HEK293 (cell line): ENCODE measurements around the gene GPI.

Experiments used
- CTCF ChIA-PET: fragments of 350-600 bp; formaldehyde crosslinking; extraction: SDS; loops from one replicate; lab custom pipeline; 2021; ENCODE audit warnings: antibody characterized with exemption; lab: Yijun Ruan, JAX
- POLR2A ChIA-PET: fragments of 300-600 bp; formaldehyde crosslinking; extraction: SDS; loops from one replicate; lab custom pipeline; 2020; ENCODE audit warnings: antibody characterized with exemption, inconsistent platforms; lab: Yijun Ruan, JAX
- H3K27ac ChIP-seq: fragments of 200-500 bp; sonication (Bioruptor generic); 2 replicates; pipeline ENCODE4 v1.5.1; 2014; ENCODE audit warnings: low read depth, low read length, control low read depth, inconsistent platforms; ENCODE audit errors: extremely low read depth
- H3K36me3 ChIP-seq, 2 experiments: fragments of 200-500 bp in 1 of 2; sonication (Bioruptor generic) in 1 of 2; 1 replicate in 1 of 2; 2 replicates in 1 of 2; pipeline ENCODE4 v1.5.1; 2014 to 2017; ENCODE audit warnings: inconsistent platforms in 2 of 2, low read length in 2 of 2; ENCODE audit not compliant: control insufficient read depth in 2 of 2, insufficient read depth in 1 of 2
- H3K4me1 ChIP-seq: fragments of 200-500 bp; sonication (Bioruptor generic); 2 replicates; pipeline ENCODE4 v1.5.1; 2014; ENCODE audit warnings: mild to moderate bottlenecking, low read length, inconsistent platforms; ENCODE audit not compliant: control insufficient read depth, insufficient read depth
- H3K4me3 ChIP-seq: 2 replicates; pipeline ENCODE4 v1.5.1; 2011; ENCODE audit warnings: low read depth, mild to moderate bottlenecking, control low read depth, low read length, moderate library complexity
- H3K9me3 ChIP-seq: fragments of 200-500 bp; sonication (Bioruptor generic); 2 replicates; pipeline ENCODE4 v1.5.1; 2014; ENCODE audit warnings: low read depth, low read length, inconsistent platforms; ENCODE audit not compliant: control insufficient read depth, insufficient read depth
- HOXA7 ChIP-seq: sonication (generic); formaldehyde crosslinking; IDR thresholded peaks from 2 replicates; pipeline ENCODE4 v1.8.1; 2022; ENCODE audit warnings: missing genetic modification reagents, borderline replicate concordance
- PRDM1 ChIP-seq: fragments of 450-650 bp; formaldehyde crosslinking; IDR thresholded peaks from 2 replicates; pipeline ENCODE4; 2016; ENCODE audit warnings: missing biosample characterization, missing genetic modification characterization
- RBAK ChIP-seq: fragments of 450-650 bp; formaldehyde crosslinking; IDR thresholded peaks from 2 replicates; pipeline ENCODE4 v1.5.1; 2016; ENCODE audit warnings: missing biosample characterization, missing genetic modification characterization
- SP3 ChIP-seq: fragments of 450-650 bp; formaldehyde crosslinking; IDR thresholded peaks from 2 replicates; pipeline ENCODE4 v1.5.1; 2016; ENCODE audit warnings: missing biosample characterization, missing genetic modification characterization
- TRIM28 ChIP-seq: IDR thresholded peaks from 2 replicates; pipeline ENCODE4 v1.6.1; 2011; ENCODE audit warnings: low read length, control low read depth, borderline replicate concordance
- ZBTB17 ChIP-seq: fragments of 450-650 bp; formaldehyde crosslinking; IDR thresholded peaks from 2 replicates; pipeline ENCODE4 v1.5.1; 2016; ENCODE audit warnings: missing biosample characterization, missing genetic modification characterization
- ZBTB8A ChIP-seq: fragments of 450-650 bp; formaldehyde crosslinking; IDR thresholded peaks from 2 replicates; pipeline ENCODE4 v1.5.1; 2016; ENCODE audit warnings: missing biosample characterization, missing genetic modification characterization
- ZNF112 ChIP-seq: fragments of 450-650 bp; formaldehyde crosslinking; IDR thresholded peaks from 2 replicates; pipeline ENCODE4 v1.5.0; 2017; ENCODE audit warnings: missing biosample characterization, missing genetic modification characterization
- ZNF133 ChIP-seq: fragments of 450-650 bp; formaldehyde crosslinking; IDR thresholded peaks from 2 replicates; pipeline ENCODE4 v1.5.1; 2016; ENCODE audit warnings: missing biosample characterization, missing genetic modification characterization
- ZNF138 ChIP-seq: fragments of 450-650 bp; formaldehyde crosslinking; IDR thresholded peaks from 2 replicates; pipeline ENCODE4 v1.5.1; 2016; ENCODE audit warnings: missing biosample characterization, missing genetic modification characterization, borderline replicate concordance
- ZNF184 ChIP-seq: fragments of 450-650 bp; IDR thresholded peaks from 2 replicates; pipeline ENCODE4 v1.5.1; 2018; ENCODE audit warnings: missing biosample characterization, mild to moderate bottlenecking, missing genetic modification characterization
- ZNF292 ChIP-seq: fragments of 450-650 bp; formaldehyde crosslinking; IDR thresholded peaks from 2 replicates; pipeline ENCODE4 v1.5.1; 2016; ENCODE audit warnings: low read depth, missing biosample characterization, missing genetic modification characterization, borderline replicate concordance
- ZNF335 ChIP-seq: fragments of 450-650 bp; formaldehyde crosslinking; conservative IDR thresholded peaks from 2 replicates; pipeline ENCODE4 v1.5.1; 2016; ENCODE audit warnings: missing biosample characterization, missing genetic modification characterization
- ZNF426 ChIP-seq: fragments of 450-650 bp; formaldehyde crosslinking; IDR thresholded peaks from 2 replicates; pipeline ENCODE4 v1.5.1; 2017; ENCODE audit warnings: missing biosample characterization, missing genetic modification characterization, mild to moderate bottlenecking, inconsistent platforms, moderate library complexity
- ZNF514 ChIP-seq: fragments of 450-650 bp; formaldehyde crosslinking; IDR thresholded peaks from 2 replicates; pipeline ENCODE4 v1.5.1; 2016; ENCODE audit warnings: missing biosample characterization, missing genetic modification characterization
- ZNF529 ChIP-seq: fragments of 450-650 bp; formaldehyde crosslinking; IDR thresholded peaks from 2 replicates; pipeline ENCODE4 v1.5.1; 2017; ENCODE audit warnings: missing genetic modification characterization, missing biosample characterization; ENCODE audit not compliant: insufficient replicate concordance
- ZNF560 ChIP-seq: fragments of 450-650 bp; formaldehyde crosslinking; IDR thresholded peaks from 2 replicates; pipeline ENCODE4 v1.5.1; 2017; ENCODE audit warnings: missing biosample characterization, missing genetic modification characterization, borderline replicate concordance
- ZNF580 ChIP-seq: fragments of 450-650 bp; formaldehyde crosslinking; IDR thresholded peaks from 2 replicates; pipeline ENCODE4 v1.5.1; 2016; ENCODE audit warnings: missing biosample characterization, missing genetic modification characterization
- ZNF747 ChIP-seq: fragments of 450-650 bp; formaldehyde crosslinking; IDR thresholded peaks from 2 replicates; pipeline ENCODE4 v1.5.1; 2016; ENCODE audit warnings: missing biosample characterization, missing genetic modification characterization
- TF ChIP-seq, protein P1 (sequence below): fragments of 450-650 bp; formaldehyde crosslinking; IDR thresholded peaks from 2 replicates; pipeline ENCODE4 v1.5.1; 2016; ENCODE audit warnings: missing biosample characterization, missing genetic modification characterization
- TF ChIP-seq, protein P2 (sequence below): fragments of 450-650 bp; formaldehyde crosslinking; IDR thresholded peaks from 2 replicates; pipeline ENCODE4 v1.5.1; 2017; ENCODE audit warnings: missing biosample characterization, missing genetic modification characterization
- TF ChIP-seq, protein P3 (sequence below): fragments of 450-650 bp; formaldehyde crosslinking; IDR thresholded peaks from 2 replicates; pipeline ENCODE4 v1.5.1; 2016; ENCODE audit warnings: missing biosample characterization, missing genetic modification characterization
- TF ChIP-seq, protein P4 (sequence below): fragments of 450-650 bp; formaldehyde crosslinking; IDR thresholded peaks from 2 replicates; pipeline ENCODE4 v1.5.1; 2016; ENCODE audit warnings: missing biosample characterization, missing genetic modification characterization

GPI gene

DNA sequence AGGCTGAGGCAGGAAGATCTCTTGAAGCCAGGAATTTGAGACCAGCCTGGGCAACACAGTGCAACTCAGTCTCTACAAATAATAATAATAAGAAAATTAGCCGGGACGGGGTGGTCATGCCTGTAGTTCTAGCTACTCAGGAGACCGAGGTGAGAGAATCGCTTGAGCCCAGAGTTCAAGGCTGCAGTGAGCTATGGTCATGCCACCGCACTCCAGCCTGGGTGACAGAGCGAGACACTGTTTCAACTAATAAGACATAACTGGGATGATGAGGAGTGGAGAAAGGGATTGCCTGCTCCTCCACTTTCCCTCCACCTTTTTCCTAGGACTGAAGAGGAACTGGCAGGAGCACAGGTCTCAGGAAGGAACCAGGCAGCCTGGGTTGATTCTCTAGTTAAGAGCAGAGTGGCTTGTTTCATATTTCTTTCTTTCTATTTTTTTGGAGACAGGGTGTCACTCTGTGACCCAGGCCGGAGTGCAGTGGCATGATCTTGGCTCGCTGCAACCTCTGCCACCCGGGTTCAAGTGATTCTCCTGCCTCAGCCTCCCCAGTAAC, 4.6 kb upstream of the GPI start:
- no peak overlapping the region for H3K4me3 ChIP-seq
- TF ChIP-seq PRDM1: peak; percentile 48; the same call in 1 of the 2 replicates
- 0 out of 2 replicates have a peak, but pooled peaks have one; percentile 22 for TF ChIP-seq ZBTB17
- TF ChIP-seq TRIM28: no peak
- H3K27ac ChIP-seq: peak overlapping the region; percentile 82; the same call in 1 of the 2 replicates
- CTCF ChIA-PET: interaction anchor here (0.6 to 2.1 kb wide), 3 partner anchors 14 to 585 kb away, joined by 3 to 32 read pairs (median 6); no protein-coding TSS in a partner anchor
- H3K9me3 ChIP-seq: no peaks in the 10 kb centered on the region
- POLR2A ChIA-PET: interaction anchor here (1.2 to 1.5 kb wide), 4 partner anchors 9 to 226 kb away, joined by 4 to 11 read pairs (median 7); partner anchors contain the start of gene UBA2
- H3K36me3 ChIP-seq: peaks cover 4 to 8% of the 10 kb centered on the region in 2 experiments; a peak in 2 of 3 replicates
- H3K4me1 ChIP-seq: peaks cover 10% of the 10 kb centered on the region

DNA sequence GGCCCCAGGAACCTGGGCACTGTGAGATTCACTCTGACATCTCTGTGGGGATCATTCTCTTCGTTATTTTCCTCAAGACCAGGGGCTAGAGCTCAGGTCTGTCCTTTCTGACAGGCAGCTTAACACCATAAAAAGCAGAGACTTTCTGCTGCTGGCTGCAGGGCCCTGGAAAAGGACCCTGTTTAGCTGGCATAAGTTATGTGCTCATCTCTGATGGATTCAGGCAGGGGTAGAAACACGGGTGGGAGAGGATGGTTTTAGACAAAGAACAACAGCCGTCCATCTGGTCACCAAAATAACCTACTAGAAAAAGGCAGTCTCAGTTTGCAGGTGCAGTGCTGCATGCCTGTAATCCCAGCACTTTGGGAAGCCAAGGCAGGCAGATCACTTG, 2.3 kb upstream of the GPI start:
- CTCF ChIA-PET: interaction anchor here (0.7 to 0.8 kb wide), 2 partner anchors 14 to 1031 kb away, joined by 3 to 4 read pairs; no protein-coding TSS in a partner anchor
- peak; percentile 26; the same call in 1 of the 2 replicates for TF ChIP-seq ZBTB17
- no peak for TF ChIP-seq ZNF514
- no peak for TF ChIP-seq ZNF580 (tag by site-specific recombination)
- TF ChIP-seq ZNF560: no peak
- no peak for TF ChIP-seq HOXA7 (CRISPR knock-in tag)
- TF ChIP-seq, protein P1, sequence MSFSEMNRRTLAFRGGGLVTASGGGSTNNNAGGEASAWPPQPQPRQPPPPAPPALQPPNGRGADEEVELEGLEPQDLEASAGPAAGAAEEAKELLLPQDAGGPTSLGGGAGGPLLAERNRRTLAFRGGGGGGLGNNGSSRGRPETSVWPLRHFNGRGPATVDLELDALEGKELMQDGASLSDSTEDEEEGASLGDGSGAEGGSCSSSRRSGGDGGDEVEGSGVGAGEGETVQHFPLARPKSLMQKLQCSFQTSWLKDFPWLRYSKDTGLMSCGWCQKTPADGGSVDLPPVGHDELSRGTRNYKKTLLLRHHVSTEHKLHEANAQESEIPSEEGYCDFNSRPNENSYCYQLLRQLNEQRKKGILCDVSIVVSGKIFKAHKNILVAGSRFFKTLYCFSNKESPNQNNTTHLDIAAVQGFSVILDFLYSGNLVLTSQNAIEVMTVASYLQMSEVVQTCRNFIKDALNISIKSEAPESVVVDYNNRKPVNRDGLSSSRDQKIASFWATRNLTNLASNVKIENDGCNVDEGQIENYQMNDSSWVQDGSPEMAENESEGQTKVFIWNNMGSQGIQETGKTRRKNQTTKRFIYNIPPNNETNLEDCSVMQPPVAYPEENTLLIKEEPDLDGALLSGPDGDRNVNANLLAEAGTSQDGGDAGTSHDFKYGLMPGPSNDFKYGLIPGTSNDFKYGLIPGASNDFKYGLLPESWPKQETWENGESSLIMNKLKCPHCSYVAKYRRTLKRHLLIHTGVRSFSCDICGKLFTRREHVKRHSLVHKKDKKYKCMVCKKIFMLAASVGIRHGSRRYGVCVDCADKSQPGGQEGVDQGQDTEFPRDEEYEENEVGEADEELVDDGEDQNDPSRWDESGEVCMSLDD (tag by site-specific recombination): no peak
- peak; percentile 86 for TF ChIP-seq ZNF335
- TF ChIP-seq ZNF138: no peak
- no peak for TF ChIP-seq ZNF747 (tag by site-specific recombination)
- TF ChIP-seq, protein P2, sequence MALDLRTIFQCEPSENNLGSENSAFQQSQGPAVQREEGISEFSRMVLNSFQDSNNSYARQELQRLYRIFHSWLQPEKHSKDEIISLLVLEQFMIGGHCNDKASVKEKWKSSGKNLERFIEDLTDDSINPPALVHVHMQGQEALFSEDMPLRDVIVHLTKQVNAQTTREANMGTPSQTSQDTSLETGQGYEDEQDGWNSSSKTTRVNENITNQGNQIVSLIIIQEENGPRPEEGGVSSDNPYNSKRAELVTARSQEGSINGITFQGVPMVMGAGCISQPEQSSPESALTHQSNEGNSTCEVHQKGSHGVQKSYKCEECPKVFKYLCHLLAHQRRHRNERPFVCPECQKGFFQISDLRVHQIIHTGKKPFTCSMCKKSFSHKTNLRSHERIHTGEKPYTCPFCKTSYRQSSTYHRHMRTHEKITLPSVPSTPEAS (tag by site-specific recombination): no peak
- no peak for TF ChIP-seq ZBTB8A (tag by site-specific recombination)
- H3K4me3 ChIP-seq: no peak overlapping the region
- H3K4me1 ChIP-seq: peaks cover 24% of the 10 kb centered on the region
- no peaks in the 10 kb centered on the region for H3K9me3 ChIP-seq
- H3K36me3 ChIP-seq: peaks cover 14 to 17% of the 10 kb centered on the region in 2 experiments
- POLR2A ChIA-PET: no interaction called here
- no peak overlapping the region for H3K27ac ChIP-seq

DNA sequence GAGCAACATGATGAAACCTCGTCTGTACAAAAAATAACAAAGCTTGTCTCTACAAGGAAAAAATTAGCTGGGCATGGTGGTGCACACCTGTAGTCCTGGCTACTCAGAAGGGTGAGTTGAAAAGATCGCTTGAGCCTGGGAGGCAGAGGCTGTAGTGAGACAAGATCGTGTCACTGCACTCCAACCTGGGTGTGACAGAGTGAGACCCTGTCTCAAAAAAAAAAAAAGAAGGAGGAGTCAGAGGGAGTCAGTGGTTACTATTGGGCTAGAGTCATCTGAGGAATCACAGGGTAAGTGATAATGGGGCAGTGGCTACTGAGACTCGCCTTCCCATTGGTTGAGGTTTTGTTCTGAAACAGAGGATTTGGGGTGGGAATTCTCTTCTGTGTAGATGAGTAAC, 1.9 kb upstream of the GPI start:
- Histone ChIP-seq H3K4me3 (no peak overlapping the region), H3K36me3 (peaks cover 18 to 21% of the 10 kb centered on the region in 2 experiments), H3K9me3 (no peaks in the 10 kb centered on the region), H3K4me1 (peaks cover 24% of the 10 kb centered on the region), H3K27ac (no peak overlapping the region)
- ChIA-PET CTCF (interaction anchor here (0.6 to 0.8 kb wide), 2 partner anchors 15 to 226 kb away, joined by 3 read pairs; no protein-coding TSS in a partner anchor), POLR2A (interaction anchor here (0.6 kb wide), 1 partner anchor 109 kb away, joined by 3 read pairs; no protein-coding TSS in a partner anchor)
- no peak for TF ChIP-seq ZNF112 (tag by site-specific recombination)
- TF ChIP-seq, protein P3, sequence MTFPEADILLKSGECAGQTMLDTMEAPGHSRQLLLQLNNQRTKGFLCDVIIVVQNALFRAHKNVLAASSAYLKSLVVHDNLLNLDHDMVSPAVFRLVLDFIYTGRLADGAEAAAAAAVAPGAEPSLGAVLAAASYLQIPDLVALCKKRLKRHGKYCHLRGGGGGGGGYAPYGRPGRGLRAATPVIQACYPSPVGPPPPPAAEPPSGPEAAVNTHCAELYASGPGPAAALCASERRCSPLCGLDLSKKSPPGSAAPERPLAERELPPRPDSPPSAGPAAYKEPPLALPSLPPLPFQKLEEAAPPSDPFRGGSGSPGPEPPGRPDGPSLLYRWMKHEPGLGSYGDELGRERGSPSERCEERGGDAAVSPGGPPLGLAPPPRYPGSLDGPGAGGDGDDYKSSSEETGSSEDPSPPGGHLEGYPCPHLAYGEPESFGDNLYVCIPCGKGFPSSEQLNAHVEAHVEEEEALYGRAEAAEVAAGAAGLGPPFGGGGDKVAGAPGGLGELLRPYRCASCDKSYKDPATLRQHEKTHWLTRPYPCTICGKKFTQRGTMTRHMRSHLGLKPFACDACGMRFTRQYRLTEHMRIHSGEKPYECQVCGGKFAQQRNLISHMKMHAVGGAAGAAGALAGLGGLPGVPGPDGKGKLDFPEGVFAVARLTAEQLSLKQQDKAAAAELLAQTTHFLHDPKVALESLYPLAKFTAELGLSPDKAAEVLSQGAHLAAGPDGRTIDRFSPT: no peak
- TF ChIP-seq ZNF580 (tag by site-specific recombination): no peak
- TF ChIP-seq ZNF184 (tag by site-specific recombination): no peak
- no peak for TF ChIP-seq ZNF426 (tag by site-specific recombination)
- TF ChIP-seq SP3 (tag by site-specific recombination): peak; percentile 47; the same call in 1 of the 2 replicates
- TF ChIP-seq, protein P4, sequence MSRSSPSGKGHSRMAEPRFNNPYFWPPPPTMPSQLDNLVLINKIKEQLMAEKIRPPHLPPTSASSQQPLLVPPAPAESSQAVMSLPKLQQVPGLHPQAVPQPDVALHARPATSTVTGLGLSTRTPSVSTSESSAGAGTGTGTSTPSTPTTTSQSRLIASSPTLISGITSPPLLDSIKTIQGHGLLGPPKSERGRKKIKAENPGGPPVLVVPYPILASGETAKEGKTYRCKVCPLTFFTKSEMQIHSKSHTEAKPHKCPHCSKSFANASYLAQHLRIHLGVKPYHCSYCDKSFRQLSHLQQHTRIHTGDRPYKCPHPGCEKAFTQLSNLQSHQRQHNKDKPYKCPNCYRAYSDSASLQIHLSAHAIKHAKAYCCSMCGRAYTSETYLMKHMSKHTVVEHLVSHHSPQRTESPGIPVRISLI (tag by site-specific recombination): no peak
- no peak for TF ChIP-seq ZNF138
- TF ChIP-seq ZNF133 (tag by site-specific recombination): no peak
- no peak for TF ChIP-seq ZNF292 (tag by site-specific recombination)
- TF ChIP-seq TRIM28: no peak
- no peak for TF ChIP-seq RBAK (tag by site-specific recombination)
- TF ChIP-seq ZNF529: no peak
